Endothelial cell of umbilical vein (primary cell): Measurements from ENCODE around the gene GABBR2. TPM values are rescaled to one million over a fixed set of nuclear protein-coding genes. Genes with fewer than 3 reads are reported as not detected.

Experiments used
- BruUV-seq: library from RNA; stranded (reverse); fragments of 400-500 nt; replicated peaks from 2 replicates; lab custom pipeline; 2021; lab: Mats Ljungman, UMichigan
- CTCF ChIA-PET: fragments of 300-600, 350-600 bp; sonication (Branson Sonifier 250); formaldehyde crosslinking; loops from one replicate; lab custom pipeline; 2021; ENCODE audit warnings: antibody characterized with exemption, inconsistent platforms; lab: Charles Lee
- POLR2A ChIA-PET: fragments of 300-600, 350-600 bp; sonication (Branson Sonifier 250); formaldehyde crosslinking; loops from one replicate; lab custom pipeline; 2021; ENCODE audit warnings: antibody characterized with exemption, inconsistent platforms; lab: Charles Lee
- DNase-seq: peaks from one replicate; pipeline ENCODE4 v3.0.0-alpha.2; 2011; ENCODE audit warnings: low read depth, low spot score
- FAIRE-seq: peaks from 2 replicates; lab custom pipeline; 2011; peaks lifted over from hg19 to GRCh38; lab: Jason Lieb, UNC
- H2AFZ ChIP-seq: 2 replicates; pipeline ENCODE4 v1.6.0; 2012; ENCODE audit warnings: low read depth, low read length, control low read depth, inconsistent platforms
- H3K27ac ChIP-seq: 2 replicates; pipeline ENCODE4 v1.5.1; 2011; ENCODE audit warnings: low read depth, mild to moderate bottlenecking, control low read depth, low read length, moderate library complexity; ENCODE audit not compliant: insufficient read depth
- H3K27me3 ChIP-seq, 2 experiments: 2 replicates each; pipeline versions ENCODE4 v1.6.0 to v1.6.1; 2011; ENCODE audit warnings: low read length in 2 of 2, mixed read lengths in 1 of 2; ENCODE audit not compliant: control insufficient read depth in 2 of 2, insufficient read depth in 2 of 2
- H3K36me3 ChIP-seq, 2 experiments: 2 replicates in 1 of 2; 3 replicates in 1 of 2; pipeline ENCODE4 v1.5.1; 2011; ENCODE audit warnings: low read length in 2 of 2, mild to moderate bottlenecking in 1 of 2, moderate library complexity in 1 of 2; ENCODE audit not compliant: control insufficient read depth in 2 of 2, insufficient read depth in 2 of 2; ENCODE audit errors: extremely low read depth in 1 of 2
- H3K4me1 ChIP-seq: 3 replicates; pipeline ENCODE4 v1.5.1; 2011; ENCODE audit warnings: mild to moderate bottlenecking, low read length; ENCODE audit not compliant: control insufficient read depth, insufficient read depth; ENCODE audit errors: extremely low read depth
- H3K4me2 ChIP-seq: 2 replicates; pipeline ENCODE4 v1.6.1; 2011; ENCODE audit warnings: low read length, control low read depth, mixed read lengths; ENCODE audit not compliant: insufficient read depth
- H3K4me3 ChIP-seq, 3 experiments: fragments of 200-600 bp in 1 of 3; sonication (generic), shearing (Covaris generic) in 1 of 3; replicated peaks in 1 of 3; 2 replicates each; pipeline ENCODE4 v1.5.1; 2011 to 2016; ENCODE audit warnings: control low read depth in 3 of 3, low read length in 3 of 3, mild to moderate bottlenecking in 2 of 3, inconsistent platforms in 1 of 3, low read depth in 1 of 3, moderate library complexity in 1 of 3; ENCODE audit not compliant: insufficient read depth in 1 of 3
- H3K79me2 ChIP-seq: 2 replicates; pipeline ENCODE4 v1.6.0; 2012; ENCODE audit warnings: low read length, inconsistent platforms; ENCODE audit not compliant: control insufficient read depth, insufficient read depth
- H3K9ac ChIP-seq: replicated peaks from 2 replicates; pipeline ENCODE3; 2011; ENCODE audit warnings: low read length, control low read depth; ENCODE audit not compliant: insufficient read depth; ENCODE audit errors: extremely low read depth
- H3K9me1 ChIP-seq: replicated peaks from 3 replicates; pipeline ENCODE4 v1.6.0; 2011; ENCODE audit warnings: mild to moderate bottlenecking, low read length; ENCODE audit not compliant: control insufficient read depth, insufficient read depth; ENCODE audit errors: extremely low read depth
- H3K9me3 ChIP-seq: replicated peaks from 2 replicates; pipeline ENCODE4 v1.5.1; 2012; ENCODE audit warnings: low read length, inconsistent platforms; ENCODE audit not compliant: control insufficient read depth, insufficient read depth
- H4K20me1 ChIP-seq: replicated peaks from 2 replicates; pipeline ENCODE3; 2011; ENCODE audit warnings: mild to moderate bottlenecking, low read length; ENCODE audit not compliant: control insufficient read depth, insufficient read depth; ENCODE audit errors: extremely low read depth
- EZH2 ChIP-seq: IDR thresholded peaks from 2 replicates; pipeline ENCODE4 v1.6.1; 2012; ENCODE audit warnings: borderline replicate concordance, low read depth, mild to moderate bottlenecking, moderate library complexity, low read length, inconsistent platforms; ENCODE audit not compliant: severe bottlenecking
- FOS ChIP-seq: IDR thresholded peaks from 2 replicates; pipeline ENCODE4 v1.6.1; 2011; ENCODE audit warnings: mild to moderate bottlenecking, low read length, moderate library complexity, borderline replicate concordance; ENCODE audit not compliant: insufficient read depth
- GATA2 ChIP-seq: IDR thresholded peaks from 2 replicates; pipeline ENCODE4 v1.7.0; 2011; ENCODE audit warnings: low read depth, mild to moderate bottlenecking, moderate library complexity, mixed read lengths, low read length; ENCODE audit not compliant: insufficient read length, insufficient read depth
- JUN ChIP-seq: IDR thresholded peaks from 2 replicates; pipeline ENCODE4 v1.6.1; 2011; ENCODE audit warnings: borderline replicate concordance, low read depth; ENCODE audit not compliant: insufficient read length, insufficient read depth
- MYC ChIP-seq: IDR thresholded peaks from one replicate; pipeline ENCODE4 v1.6.1; 2011; ENCODE audit warnings: mild to moderate bottlenecking, low read depth, low read length
- POLR2A ChIP-seq: IDR thresholded peaks from 2 replicates; pipeline ENCODE4 v1.6.1; 2012; ENCODE audit warnings: low read depth, mild to moderate bottlenecking, control low read depth, low read length
- POLR2AphosphoS5 ChIP-seq: IDR thresholded peaks from 2 replicates; pipeline ENCODE4 v1.6.1; 2012; ENCODE audit warnings: low read depth, mild to moderate bottlenecking, control low read depth, low read length, moderate library complexity; ENCODE audit not compliant: insufficient read depth
- dilution Hi-C: fragments of 300-500 bp; cut with MboI; formaldehyde crosslinking; loops from one replicate; pipeline ENCODE4 v1.15.0; 2019; ENCODE audit warnings: low sequenced_read_pairs; ENCODE audit not compliant: extremely low pct_ligation_motif_present
- intact Hi-C: fragments of 100-400 bp; cut with micrococcal nuclease; formaldehyde crosslinking; loops from one replicate; pipeline ENCODE4 v1.10.0; 2022
- polyA plus RNA-seq, 4 experiments: library from polyadenylated mRNA; depleted of rRNA in 3 of 4; stranded (reverse) in 3 of 4; unstranded in 1 of 4; fragments of >200 nt; gene quantifications; 2 replicates each; pipeline versions ENCODE4 v1.2.1 to v1.2.3, GENCODE V29; 2011 to 2012; ENCODE audit warnings: missing spikeins in 1 of 4
- total RNA-seq: library from RNA; stranded (reverse); gene quantifications from 2 replicates; pipeline ENCODE4 v1.2.3, GENCODE V29; 2021
- TF ChIP-seq, protein P1 (sequence below): IDR thresholded peaks from 2 replicates; pipeline ENCODE4 v1.6.1; 2011; ENCODE audit not compliant: insufficient read depth, insufficient read length
- TF ChIP-seq, protein P2 (sequence below), 2 donors: IDR thresholded peaks; 1 replicate in 1 of 2; 2 replicates in 1 of 2; pipeline ENCODE4 v1.5.1; 2011; ENCODE audit warnings: low read length in 2 of 2, mild to moderate bottlenecking in 2 of 2, moderate library complexity in 2 of 2, control low read depth in 1 of 2, inconsistent platforms in 1 of 2, low read depth in 1 of 2; ENCODE audit not compliant: insufficient read depth in 1 of 2; ENCODE audit errors: extremely low read depth in 1 of 2

Gene GABBR2
- total and polyA plus RNA-seq, 2 donors (not counting 3 experiments of a cell fraction or from before 2014, with no cell fraction given) = 1.1 to 9.2 TPM

DNA sequence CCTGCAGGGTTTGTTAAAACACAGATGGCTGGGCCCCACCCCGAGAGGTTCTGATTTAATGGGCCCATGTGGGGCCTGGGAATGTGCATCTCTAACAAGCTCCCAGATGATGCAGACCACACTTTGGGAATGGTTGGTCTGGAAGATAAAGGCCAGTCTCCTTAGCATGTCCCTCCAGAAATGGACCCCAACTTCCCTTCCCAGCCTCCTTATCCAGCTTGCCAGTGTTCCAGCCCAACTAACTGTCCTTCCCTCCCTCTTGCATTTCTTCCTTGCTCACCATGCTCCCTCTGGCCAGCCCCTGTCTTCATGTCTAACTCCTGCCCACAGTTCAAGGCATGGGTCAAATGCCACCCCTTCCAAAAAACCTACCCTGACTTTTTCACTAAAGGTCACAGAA lies 257.2 kb downstream of the GABBR2 start:
- no peaks in the 10 kb centered on the region for H3K9me3 ChIP-seq
- ChIA-PET CTCF (interaction anchor here (1.2 kb wide), 2 partner anchors 30 to 325 kb away, joined by 3 read pairs; no protein-coding TSS in a partner anchor), POLR2A (no interaction called here)
- H4K20me1 ChIP-seq = no peaks in the 10 kb centered on the region
- H3K9ac ChIP-seq = no peak overlapping the region
- no peak overlapping the region for H3K27ac ChIP-seq
- dilution Hi-C loops (no loop called here), intact Hi-C loops (no loop called here)
- DNase-seq (no peak), FAIRE-seq (no peak)
- TF ChIP-seq POLR2A = no peak
- TF ChIP-seq EZH2 = no peak
- TF ChIP-seq, protein P1, sequence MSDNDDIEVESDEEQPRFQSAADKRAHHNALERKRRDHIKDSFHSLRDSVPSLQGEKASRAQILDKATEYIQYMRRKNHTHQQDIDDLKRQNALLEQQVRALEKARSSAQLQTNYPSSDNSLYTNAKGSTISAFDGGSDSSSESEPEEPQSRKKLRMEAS = no peak
- no peak for TF ChIP-seq POLR2AphosphoS5
- TF ChIP-seq GATA2 = no peak
- TF ChIP-seq FOS = no peak
- no peak for TF ChIP-seq MYC
- TF ChIP-seq JUN = no peak
- TF ChIP-seq, protein P2, sequence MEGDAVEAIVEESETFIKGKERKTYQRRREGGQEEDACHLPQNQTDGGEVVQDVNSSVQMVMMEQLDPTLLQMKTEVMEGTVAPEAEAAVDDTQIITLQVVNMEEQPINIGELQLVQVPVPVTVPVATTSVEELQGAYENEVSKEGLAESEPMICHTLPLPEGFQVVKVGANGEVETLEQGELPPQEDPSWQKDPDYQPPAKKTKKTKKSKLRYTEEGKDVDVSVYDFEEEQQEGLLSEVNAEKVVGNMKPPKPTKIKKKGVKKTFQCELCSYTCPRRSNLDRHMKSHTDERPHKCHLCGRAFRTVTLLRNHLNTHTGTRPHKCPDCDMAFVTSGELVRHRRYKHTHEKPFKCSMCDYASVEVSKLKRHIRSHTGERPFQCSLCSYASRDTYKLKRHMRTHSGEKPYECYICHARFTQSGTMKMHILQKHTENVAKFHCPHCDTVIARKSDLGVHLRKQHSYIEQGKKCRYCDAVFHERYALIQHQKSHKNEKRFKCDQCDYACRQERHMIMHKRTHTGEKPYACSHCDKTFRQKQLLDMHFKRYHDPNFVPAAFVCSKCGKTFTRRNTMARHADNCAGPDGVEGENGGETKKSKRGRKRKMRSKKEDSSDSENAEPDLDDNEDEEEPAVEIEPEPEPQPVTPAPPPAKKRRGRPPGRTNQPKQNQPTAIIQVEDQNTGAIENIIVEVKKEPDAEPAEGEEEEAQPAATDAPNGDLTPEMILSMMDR (IDR thresholded peaks at IDR 0.05; ENCODE audit: extremely low read depth in 1 of 2, insufficient read depth in 1 of 2, low read depth in 1 of 2, low read length in 2 of 2) = no peak
- no peak overlapping the region for H3K4me3 ChIP-seq
- no peaks in the 10 kb centered on the region for H3K27me3 ChIP-seq
- H3K36me3 ChIP-seq = no peaks in the 10 kb centered on the region
- no TSS peak for BruUV-seq
- H3K9me1 ChIP-seq = no peaks in the 10 kb centered on the region
- H3K4me2 ChIP-seq = no peak overlapping the region
- H3K79me2 ChIP-seq = no peaks in the 10 kb centered on the region
- H3K4me1 ChIP-seq = no peaks in the 10 kb centered on the region
- no peak overlapping the region for H2AFZ ChIP-seq
